Measurements from ENCODE around the gene CDHR1. TPM values are rescaled to one million over a fixed set of nuclear protein-coding genes. Genes with fewer than 3 reads are reported as not detected.

The CDHR1 gene
- total and polyA plus RNA-seq, 2 experiments from 2014 or later: 3.2 to 6.6 TPM

DNA sequence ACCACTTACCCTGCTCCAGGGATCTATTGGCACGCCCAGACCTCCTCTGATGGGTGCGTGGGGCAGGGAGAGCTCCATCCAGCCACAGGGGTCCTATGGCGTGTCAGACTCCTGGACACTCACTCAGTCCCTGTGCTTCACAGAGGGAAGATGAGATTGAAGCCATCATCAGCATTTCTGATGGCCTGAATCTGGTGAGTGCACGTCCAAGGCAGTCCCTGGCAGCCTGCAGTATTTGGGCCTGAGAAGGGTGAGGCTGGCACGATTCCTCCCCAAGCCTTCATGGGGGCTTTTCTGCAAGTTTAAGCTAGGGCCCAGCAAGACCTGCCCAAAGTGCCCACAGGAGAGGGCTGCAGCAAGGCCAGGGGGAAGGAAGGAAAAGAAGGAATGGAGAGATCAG lies 3.3 kb downstream of the CDHR1 start (continued):
- TF ChIP-seq, protein P1, sequence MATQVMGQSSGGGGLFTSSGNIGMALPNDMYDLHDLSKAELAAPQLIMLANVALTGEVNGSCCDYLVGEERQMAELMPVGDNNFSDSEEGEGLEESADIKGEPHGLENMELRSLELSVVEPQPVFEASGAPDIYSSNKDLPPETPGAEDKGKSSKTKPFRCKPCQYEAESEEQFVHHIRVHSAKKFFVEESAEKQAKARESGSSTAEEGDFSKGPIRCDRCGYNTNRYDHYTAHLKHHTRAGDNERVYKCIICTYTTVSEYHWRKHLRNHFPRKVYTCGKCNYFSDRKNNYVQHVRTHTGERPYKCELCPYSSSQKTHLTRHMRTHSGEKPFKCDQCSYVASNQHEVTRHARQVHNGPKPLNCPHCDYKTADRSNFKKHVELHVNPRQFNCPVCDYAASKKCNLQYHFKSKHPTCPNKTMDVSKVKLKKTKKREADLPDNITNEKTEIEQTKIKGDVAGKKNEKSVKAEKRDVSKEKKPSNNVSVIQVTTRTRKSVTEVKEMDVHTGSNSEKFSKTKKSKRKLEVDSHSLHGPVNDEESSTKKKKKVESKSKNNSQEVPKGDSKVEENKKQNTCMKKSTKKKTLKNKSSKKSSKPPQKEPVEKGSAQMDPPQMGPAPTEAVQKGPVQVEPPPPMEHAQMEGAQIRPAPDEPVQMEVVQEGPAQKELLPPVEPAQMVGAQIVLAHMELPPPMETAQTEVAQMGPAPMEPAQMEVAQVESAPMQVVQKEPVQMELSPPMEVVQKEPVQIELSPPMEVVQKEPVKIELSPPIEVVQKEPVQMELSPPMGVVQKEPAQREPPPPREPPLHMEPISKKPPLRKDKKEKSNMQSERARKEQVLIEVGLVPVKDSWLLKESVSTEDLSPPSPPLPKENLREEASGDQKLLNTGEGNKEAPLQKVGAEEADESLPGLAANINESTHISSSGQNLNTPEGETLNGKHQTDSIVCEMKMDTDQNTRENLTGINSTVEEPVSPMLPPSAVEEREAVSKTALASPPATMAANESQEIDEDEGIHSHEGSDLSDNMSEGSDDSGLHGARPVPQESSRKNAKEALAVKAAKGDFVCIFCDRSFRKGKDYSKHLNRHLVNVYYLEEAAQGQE (IDR thresholded peaks at IDR 0.05; ENCODE audit: unreplicated experiment): no peak

DNA sequence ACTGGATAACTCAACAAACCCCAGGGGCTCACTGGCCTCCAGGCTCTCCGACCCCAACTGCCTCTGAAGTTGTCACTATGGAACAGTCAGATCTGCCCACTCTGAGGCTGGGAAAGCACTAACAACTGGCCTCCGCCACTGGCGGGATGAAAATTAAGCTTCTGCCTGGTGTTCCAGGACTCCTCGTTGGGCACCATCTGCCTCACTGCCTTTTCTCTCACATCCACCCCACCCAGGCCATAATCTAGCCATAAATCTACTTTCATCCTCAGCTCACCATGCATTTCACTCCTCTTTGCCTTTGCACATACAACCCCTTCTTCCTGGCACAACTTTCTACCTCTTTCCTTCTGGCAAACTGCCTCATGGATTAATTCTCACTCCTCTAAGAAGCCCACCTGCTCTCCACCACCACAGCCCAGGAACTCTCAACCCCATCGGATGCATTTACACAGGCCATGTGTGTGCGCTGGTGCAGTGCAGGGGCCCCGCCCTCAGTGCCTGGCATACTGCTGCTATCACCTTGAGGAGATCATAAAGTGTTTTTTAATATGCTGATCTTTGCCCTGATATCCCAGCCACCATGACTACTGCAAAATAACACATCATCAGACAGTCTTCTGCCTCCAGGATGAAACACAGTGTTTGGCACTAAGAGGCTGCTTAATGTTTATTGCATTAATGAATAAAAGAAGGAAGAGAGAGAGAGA lies 4.0 kb downstream of the CDHR1 start:
- TF ChIP-seq EZH2 (IDR thresholded peaks at IDR 0.05; ENCODE audit: low read depth, unreplicated experiment): no peak
- Histone ChIP-seq H3F3A (replicated peaks; ENCODE audit: low read depth) (no peaks in the 10 kb centered on the region), H3K4me2 (no peak overlapping the region), H3K27ac (ENCODE audit: low read depth) (no peak overlapping the region), H3K4me1 (ENCODE audit: insufficient read depth) (peaks cover 3% of the 10 kb centered on the region; the same call in 1 of the 2 replicates), H3K27me3 (ENCODE audit: insufficient read depth) (peaks cover 31% of the 10 kb centered on the region), H4K20me1 (replicated peaks; ENCODE audit: insufficient read depth) (no peaks in the 10 kb centered on the region), H3K4me3 (no peak overlapping the region), H2AFZ (no peak overlapping the region), H3K9me2 (ENCODE audit: insufficient read depth) (no peaks in the 10 kb centered on the region), H3K79me2 (replicated peaks; ENCODE audit: insufficient read depth) (no peaks in the 10 kb centered on the region), H3K36me3 (ENCODE audit: insufficient read depth) (no peaks in the 10 kb centered on the region)
- no peaks in the 10 kb centered on the region for H3K36me3 Mint-ChIP-seq (ENCODE audit: low read depth)
- H3K9me3 Mint-ChIP-seq: no peaks in the 10 kb centered on the region
- no peak overlapping the region for H3K27ac Mint-ChIP-seq
- H3K4me1 Mint-ChIP-seq: peaks cover 5% of the 10 kb centered on the region
- ATAC-seq (no peak), DNase-seq (ENCODE audit: low spot score) (no peak)
- peaks cover 34% of the 10 kb centered on the region for H3K27me3 Mint-ChIP-seq (ENCODE audit: insufficient read depth, low read depth, poor library complexity)
- no peak overlapping the region for H3K4me3 Mint-ChIP-seq

DNA sequence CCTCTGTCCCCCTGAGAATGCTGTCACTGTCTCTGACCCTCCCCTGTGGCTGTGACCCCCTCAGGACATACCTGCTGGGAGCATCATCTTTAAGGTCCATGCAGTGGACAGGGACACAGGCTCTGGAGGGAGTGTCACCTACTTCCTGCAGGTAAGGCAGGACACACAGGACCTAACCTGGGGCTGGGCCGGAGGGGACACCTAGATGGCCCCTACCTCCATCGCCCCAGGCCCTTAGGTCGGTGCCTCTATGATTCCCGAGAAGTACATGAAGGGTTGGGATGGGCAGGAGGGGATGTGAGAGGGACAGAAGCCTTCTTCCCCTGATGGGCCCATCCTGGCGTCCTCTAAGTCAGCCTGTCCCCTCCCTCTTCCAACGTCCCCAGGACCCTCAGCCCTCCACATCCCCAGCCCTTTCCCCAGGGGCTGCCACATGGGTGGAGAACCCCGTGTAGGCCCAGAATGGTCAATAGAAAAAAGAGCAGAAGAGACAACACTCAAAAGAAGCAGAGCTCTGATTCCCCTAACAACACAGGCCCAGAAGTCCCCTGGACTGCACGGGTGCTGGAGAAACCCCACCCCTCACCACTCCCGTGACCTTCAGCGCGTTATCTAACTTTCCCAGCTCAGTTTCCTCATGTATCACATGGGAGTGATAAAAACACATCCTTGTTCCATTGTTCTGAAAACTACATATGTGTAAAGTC lies 6.4 kb downstream of the CDHR1 start:
- H3K79me2 ChIP-seq (replicated peaks; ENCODE audit: insufficient read depth): no peaks in the 10 kb centered on the region
- H3K4me1 Mint-ChIP-seq: 0 out of 3 replicates have a peak, but pooled peaks cover under 1% of the 10 kb centered on the region
- ATAC-seq: no peak
- TF ChIP-seq, protein P1 (IDR thresholded peaks at IDR 0.05; ENCODE audit: unreplicated experiment): no peak
- TF ChIP-seq, protein P2, sequence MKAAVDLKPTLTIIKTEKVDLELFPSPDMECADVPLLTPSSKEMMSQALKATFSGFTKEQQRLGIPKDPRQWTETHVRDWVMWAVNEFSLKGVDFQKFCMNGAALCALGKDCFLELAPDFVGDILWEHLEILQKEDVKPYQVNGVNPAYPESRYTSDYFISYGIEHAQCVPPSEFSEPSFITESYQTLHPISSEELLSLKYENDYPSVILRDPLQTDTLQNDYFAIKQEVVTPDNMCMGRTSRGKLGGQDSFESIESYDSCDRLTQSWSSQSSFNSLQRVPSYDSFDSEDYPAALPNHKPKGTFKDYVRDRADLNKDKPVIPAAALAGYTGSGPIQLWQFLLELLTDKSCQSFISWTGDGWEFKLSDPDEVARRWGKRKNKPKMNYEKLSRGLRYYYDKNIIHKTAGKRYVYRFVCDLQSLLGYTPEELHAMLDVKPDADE (IDR thresholded peaks at IDR 0.05): no peak
- TF ChIP-seq ZNF114 (CRISPR knock-in tag; IDR thresholded peaks at IDR 0.05): no peak

More for the DNA sequence above, 6.4 kb downstream of the CDHR1 start:
- DNase-seq (ENCODE audit: low spot score): no peak
- H3K27me3 Mint-ChIP-seq (ENCODE audit: insufficient read depth, low read depth, poor library complexity): peaks cover 14% of the 10 kb centered on the region
- no peaks in the 10 kb centered on the region; the same call in 1 of the 2 replicates for H3K4me1 ChIP-seq (ENCODE audit: insufficient read depth)
- no peaks in the 10 kb centered on the region for H3K36me3 Mint-ChIP-seq (ENCODE audit: low read depth)
- H3K36me3 ChIP-seq (ENCODE audit: insufficient read depth): no peaks in the 10 kb centered on the region
- no peaks in the 10 kb centered on the region; the same call in 1 of the 2 replicates for H4K20me1 ChIP-seq (replicated peaks; ENCODE audit: insufficient read depth)
- H3K4me3 ChIP-seq: no peak overlapping the region
- H3K27ac Mint-ChIP-seq: no peak overlapping the region
- H3K27me3 ChIP-seq (ENCODE audit: insufficient read depth): peaks cover 7% of the 10 kb centered on the region
- H3K4me2 ChIP-seq: no peak overlapping the region
- no peak overlapping the region for H3K4me3 Mint-ChIP-seq
- no peak overlapping the region for H3K27ac ChIP-seq (ENCODE audit: low read depth)
- H3K9me3 Mint-ChIP-seq: no peaks in the 10 kb centered on the region
- H3F3A ChIP-seq (replicated peaks; ENCODE audit: low read depth): no peaks in the 10 kb centered on the region
- H3K9me2 ChIP-seq (ENCODE audit: insufficient read depth): no peaks in the 10 kb centered on the region
- H2AFZ ChIP-seq: no peak overlapping the region

Data from GM23338 (cell line).